ENCODE results near the gene HIVEP3.

HIVEP3 gene

DNA sequence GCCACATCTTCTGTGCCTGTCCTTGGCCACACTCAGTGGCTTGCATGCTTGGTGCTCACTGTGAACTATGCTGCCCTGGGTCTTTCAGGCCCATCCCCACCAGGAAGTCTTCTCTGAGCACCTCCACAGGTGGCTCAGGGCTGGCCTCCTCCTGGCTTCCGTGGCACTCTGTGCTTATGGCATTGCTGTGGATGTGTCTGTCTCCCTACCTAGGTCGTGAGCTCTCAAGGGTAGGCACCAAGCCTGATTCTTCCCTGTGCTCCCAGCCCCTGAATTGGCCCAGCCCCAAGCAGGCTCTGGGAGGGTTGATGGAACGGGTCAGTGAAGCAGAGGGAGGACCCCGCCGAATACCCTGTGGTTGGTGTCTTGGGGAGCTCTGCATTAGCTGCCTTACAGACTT lies 236.6 kb downstream of the HIVEP3 start:
- no peak for DNase-seq (ENCODE audit: low spot score)

DNA sequence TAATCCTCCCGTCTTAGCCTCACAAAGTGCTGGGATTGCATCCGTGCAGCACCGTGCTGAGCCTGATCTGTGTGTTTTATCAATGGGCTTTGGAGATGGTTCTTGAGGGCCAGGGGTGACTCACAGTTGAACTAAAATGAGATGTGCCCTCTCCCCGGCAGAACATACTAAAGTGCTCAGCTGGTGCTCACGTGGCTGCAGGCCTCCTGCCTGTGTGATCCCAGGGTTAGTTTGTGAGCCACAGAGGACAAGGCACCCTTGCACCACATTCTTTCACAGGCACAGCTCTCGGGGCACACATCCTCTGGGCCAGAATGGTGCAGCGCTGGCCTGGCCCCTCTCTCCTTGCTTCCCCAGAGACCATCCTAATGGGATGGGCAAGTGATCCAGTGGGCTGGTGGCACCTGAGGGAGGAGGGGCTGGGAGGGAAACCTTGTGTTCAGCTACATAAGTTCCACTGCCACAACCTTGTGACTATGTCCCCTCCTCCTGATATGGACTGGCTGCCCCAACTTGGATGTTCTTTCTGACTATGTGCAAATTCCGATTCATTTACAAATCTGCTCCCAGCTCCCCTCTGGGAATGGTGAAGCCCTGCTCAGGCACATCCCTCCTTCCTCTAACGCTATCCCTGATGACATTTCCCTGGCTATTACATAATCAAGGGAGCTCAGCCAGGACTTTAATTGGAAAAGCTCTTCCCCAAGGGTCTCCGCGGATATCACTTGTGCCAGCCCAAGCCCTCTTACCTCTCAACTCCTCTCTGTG lies 237.2 kb downstream of the HIVEP3 start:
- DNase-seq (ENCODE audit: low spot score), result no peak

DNA sequence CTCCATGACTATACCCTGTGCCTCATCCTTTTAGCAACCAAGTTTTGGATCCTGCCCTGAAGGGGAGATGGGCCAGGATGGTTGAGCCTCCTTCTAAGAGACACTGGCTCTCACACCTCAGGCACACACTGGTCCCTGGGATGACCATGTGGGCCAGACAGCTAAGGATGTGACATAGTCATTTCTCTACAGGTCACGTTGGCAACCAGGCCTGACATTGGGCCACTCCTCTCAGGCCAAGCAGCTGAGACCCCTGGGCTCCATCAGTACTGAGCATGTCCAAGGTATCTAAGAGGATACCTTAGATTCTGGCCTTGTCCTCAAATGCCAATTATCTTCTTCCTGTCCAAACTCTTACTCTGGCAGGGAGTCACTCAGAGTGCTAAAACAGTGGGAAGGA lies 238.7 kb downstream of the HIVEP3 start:
- no peak for DNase-seq (ENCODE audit: low spot score)

DNA sequence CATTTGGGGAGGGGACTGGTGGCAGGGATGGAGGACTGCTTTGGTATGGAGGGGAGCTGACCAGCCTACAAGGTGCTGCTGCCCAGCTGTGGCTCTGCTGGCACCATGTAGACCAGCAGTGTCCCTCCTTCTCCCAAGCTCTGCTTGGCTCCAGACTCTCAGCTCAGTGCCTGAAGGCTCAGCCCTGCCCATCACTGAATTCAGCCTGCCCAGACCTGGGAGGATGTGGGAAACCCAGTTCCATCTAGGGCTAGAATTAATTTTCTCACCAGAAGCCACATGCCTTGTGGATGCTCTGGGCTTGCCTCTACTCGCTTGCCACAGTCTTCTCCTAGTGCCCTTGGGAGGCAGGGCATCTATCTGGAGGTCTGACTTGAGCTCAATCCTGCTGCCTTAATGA lies 239.2 kb downstream of the HIVEP3 start:
- DNase-seq (ENCODE audit: low spot score), result no peak

DNA sequence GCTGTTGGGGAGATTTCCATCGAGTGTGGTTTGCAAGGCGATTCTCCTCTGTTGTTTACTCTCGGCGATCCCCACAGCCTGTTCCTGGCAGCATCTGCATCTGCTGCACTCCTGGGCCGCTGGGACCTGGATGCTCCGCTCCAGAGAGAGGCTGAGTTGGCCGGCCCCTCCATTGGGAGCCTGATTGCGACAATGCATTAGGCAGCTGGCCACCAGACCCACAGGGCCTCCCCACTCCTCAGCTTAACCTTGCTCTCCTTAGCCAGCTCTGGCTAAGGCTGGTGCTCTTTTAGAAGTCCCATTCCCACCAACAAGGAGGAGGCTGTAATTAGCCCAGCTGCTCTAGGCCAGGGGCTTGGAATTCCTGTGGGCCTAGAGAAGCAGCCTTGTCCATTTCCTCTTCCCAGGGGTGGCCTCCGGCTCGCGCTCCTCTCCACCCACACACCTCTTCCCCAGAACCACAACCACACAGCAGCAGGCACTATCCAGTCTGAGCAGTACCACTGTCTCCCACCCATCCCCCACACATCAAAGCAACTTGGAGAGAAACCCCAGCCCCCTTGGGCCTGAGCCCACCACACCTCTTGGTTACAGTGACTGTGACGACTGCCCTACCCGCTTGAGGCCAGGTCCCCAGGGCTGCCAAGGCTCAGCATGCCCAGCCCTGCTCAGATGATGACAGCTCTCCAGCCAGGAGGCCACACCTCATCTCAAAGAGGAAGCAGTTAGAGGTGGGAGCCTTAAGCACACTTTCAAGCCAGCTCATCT lies 240.4 kb downstream of the HIVEP3 start:
- no peak for DNase-seq (ENCODE audit: low spot score)

DNA sequence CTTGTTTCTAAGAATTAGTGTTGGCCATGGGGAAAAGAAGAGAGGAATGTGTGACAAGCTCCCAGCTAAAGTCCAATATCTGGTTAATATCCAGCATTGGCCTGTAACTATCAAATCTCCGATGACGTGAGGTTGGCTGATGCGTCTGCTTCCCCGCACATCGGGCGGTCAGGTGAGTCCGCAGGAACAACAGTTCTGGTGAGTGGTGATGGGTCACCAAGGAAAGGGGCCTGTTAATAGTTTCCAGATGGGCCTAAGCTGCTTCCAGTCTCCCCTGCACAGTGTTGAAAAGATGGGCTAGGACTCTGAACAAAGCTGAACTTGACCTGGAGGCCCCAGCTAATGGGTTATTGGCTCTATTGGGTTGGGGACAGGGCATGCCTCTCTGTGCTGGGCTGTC lies 241.1 kb downstream of the HIVEP3 start:
- no peak for DNase-seq (ENCODE audit: low spot score)

DNA sequence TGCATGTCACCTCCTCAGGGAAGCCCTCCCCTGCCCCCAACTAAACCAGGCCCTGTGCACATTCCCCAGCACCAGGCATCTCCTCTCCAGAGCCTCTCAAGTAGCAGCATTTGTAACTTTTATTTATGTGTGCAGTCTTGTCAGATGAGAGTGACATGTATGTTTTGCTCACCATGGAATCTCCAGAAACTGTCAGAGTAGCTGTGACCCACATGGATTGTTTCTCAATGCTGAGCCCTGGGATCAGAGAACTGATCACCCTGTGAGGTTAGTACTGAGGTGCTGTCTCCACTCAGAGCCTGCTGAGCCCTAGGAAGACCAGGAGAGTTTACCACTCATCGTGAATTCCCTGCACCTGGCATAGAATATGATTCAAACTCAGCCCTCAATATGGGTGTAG lies 243.3 kb downstream of the HIVEP3 start:
- no peak for DNase-seq (ENCODE audit: low spot score)

DNA sequence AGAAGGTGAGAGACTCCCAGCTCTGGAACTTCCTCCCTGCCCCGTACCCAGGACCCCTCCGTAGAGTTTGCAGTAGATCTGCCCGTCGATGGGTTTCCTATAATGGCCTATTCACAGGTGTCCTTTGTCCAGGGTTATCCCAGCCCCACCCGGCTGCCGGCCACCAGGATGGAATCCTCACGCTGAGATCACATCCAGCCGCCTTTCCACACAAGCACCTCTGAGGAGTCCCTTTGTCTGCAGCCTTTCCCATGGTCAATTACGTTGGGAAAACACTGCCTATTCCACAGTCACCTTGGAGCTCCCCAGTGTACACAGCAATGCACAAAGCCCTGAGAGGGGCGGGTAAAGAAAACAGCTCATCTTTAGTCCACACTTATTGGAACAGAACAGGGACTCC lies 244.2 kb downstream of the HIVEP3 start:
- DNase-seq (ENCODE audit: low spot score), result no peak

DNA sequence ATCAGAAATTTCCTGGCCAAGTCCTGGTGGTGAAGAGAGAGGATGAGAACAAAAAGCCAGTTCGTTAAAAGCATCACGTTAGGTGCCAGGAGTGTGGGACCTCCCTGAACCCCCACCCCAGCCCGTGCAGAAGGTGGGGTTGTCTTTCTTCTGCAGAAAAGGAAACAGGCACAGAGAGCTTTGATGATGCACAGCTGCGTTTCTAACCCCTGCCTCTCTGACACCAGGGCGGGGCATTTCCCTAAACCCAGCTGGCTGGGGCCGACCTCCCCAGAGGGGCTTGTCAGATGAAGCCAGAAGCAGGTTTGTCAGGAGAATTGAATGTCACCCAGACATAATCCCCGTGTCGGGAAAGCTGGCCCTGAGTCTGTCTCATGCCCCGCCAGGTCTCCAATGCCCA lies 244.9 kb downstream of the HIVEP3 start:
- DNase-seq (ENCODE audit: low spot score), result no peak

DNA sequence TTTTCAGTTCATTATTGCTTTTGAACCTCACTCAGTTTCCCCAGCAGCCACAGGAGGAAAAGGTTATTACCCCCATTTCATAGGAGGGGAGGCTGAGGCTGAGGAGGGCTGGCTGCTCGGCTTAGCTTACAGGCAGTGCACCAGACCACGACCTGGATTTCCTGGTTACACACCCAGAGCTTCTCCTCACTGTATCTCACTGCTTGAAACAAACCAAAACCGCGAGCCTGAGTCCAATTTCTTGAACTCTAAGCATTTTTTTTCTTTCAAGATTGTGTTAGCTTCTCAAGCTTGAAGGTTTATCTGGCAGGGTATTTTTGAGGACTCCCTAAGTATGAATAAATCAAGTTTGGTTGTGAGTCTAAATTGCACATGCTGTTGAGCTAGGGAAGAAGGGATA lies 245.3 kb downstream of the HIVEP3 start:
- no peak for DNase-seq (ENCODE audit: low spot score)

DNA sequence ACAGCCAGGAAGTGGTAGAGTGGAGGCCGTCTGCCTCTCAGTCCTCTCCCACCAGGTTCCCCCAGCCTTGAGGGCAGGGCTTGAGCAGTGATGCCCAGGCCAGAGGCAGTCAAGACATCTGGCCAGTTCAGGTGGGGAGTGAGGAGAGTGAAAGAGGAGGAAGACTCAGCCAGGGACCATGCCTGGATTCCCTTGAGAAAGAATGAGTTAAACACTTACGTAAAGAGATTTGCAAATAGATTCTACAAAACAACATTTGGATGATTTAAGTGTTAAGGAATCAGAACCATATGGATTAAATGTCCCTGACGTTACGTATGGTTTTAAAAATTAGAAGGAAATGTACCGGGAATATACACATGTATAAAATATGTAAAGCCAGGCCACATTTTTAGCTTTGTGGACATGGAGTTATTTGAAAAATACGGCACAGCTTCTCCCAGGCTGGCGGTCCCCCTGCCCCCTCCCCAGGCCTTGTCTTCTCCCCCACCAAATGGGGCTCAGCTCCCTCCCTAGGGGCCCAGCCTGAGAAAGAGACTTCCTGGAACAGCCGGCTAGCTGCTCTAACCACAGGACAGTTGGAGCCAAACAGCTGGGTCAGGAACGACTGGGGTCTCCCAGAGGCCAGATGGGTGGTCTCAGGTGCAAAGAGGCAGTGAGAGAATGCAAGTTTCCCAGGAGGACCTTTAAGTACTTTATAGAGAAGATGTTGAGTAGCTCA lies 245.9 kb downstream of the HIVEP3 start:
- no peak for DNase-seq (ENCODE audit: low spot score)

DNA sequence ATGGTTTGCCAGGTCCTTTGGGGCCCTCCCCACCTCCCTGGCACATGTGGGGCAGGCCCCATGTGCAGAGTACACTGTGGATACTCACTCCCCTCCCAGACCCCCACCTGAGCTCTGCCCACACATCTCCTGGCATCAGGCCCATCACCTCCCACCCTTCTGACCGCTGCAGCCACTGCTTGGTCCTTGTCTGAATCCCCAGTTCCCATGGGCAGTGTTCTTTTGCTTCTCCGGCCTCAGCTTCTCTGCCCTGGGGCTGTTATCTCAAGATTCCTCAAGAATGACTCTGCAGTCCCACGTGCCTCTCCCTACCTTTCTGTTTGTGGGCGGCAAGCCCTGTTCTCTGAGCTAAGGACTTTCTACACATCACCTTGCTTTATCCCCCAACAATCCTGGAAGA lies 246.5 kb downstream of the HIVEP3 start:
- DNase-seq (ENCODE audit: low spot score), result no peak

DNA sequence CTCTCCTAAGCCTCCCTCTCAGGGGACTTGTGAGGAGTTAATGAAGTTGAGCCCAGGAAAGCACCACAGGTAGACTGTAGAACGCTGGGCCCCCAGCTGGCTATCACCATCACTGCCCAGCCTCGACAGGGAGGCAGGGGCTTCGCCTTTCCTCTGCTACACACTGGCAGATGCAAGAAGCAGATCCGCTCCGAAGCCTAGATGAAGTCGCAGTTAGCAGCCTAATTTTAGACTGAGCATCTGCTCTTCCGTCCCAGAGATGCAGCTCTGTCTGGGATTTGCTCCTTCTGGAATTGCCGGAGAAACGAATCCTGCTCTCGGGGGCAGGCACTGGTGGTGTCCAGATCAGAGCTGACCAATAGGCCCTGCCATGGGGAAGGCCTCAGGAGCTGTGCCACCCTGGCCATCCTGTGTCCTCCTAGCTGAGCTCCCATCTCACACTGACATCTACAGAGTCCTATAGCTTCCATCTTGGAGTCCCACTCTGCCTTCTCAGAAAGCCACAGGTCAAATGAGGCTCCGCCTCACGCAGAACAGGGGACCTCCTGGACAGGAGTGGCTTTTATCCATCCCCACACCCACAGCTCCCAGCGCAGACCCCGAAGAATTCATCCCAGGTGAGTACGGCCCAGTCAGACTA lies 247.5 kb downstream of the HIVEP3 start:
- no peak for DNase-seq (ENCODE audit: low spot score)

DNA sequence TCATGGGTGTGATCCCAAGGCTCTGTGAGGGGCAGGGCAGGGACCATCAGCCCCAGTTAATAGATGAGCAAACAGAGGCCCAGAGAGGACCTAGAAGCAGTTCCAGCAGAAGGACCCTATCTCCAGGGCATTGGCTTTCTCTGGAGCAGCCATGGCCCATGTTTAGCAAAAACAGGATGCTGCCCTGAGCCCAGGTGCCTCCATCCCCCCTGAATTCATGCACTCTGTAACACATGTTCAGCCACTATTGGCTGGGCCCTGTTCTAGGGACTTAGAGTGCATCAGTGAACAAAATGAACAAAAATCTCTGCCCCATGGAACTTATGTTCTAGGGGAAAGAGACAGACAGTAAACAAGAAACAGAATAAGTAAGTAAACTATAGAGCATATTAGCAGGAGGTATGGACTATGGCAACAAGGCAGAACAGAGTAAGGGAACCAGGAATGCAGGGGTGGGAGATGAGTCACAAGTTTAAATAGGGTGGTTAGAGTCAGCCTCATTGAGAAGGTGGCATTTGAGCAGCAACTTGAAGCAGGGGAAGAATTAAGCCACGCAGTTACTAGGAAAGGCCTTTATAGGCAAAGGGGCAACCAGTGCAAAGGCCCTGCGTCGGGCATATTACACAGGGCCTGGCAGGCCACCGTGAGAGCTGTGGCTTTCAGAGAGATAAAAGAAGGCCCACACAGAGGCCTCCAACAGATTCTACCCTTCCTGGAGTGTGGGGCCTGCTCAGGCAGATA lies 248.3 kb downstream of the HIVEP3 start:
- no peak for DNase-seq (ENCODE audit: low spot score)

DNA sequence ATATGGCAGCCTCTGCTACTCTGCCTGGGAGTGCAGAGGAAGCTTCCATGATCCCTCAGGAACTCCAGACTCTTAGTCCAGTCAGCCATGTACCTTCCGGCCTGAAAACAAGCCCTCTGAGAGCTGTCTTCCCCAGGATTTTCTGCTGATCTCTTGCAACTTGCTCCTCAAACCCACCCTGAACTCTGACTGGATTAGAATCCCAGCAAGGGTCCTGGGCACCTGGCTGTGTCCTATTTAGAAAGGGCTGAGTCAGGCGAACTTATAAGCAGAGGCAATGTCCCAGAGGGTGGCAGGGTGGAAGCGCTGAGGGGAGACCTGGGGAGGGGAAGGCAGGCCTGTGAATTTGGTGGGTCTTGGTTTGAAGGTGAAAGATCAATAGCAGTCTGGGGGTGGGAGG lies 249.8 kb downstream of the HIVEP3 start:
- no peak for DNase-seq (ENCODE audit: low spot score)

DNA sequence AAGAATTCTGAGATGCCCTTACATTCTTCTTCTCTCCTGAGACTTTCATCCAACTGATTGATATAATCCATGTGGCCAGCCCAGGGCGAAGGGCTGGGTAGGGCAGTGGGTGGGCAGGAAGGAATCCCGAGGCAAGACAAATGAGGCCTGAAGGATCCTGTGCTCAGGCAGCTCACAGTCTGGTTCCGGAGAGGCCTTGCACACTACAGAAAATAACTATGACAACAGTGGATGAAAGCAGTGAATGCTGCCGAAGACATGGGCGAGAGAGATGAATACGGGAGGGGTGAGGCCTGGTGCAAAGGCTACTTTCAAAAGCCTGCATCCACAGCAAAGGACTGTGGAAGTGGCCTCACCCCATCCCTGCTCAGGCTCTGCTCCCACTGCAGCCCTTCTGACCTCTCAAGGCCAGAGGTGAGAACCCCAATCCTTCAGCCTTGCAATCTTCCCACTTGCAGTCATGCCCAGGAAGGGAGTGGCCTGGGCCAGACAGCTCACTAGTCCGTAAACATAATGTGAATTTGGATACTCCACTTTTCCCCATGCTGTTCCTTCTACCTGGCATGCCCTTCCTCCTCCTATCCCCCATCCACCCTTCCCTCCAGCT lies 250.6 kb downstream of the HIVEP3 start:
- DNase-seq (ENCODE audit: low spot score), result no peak

DNA sequence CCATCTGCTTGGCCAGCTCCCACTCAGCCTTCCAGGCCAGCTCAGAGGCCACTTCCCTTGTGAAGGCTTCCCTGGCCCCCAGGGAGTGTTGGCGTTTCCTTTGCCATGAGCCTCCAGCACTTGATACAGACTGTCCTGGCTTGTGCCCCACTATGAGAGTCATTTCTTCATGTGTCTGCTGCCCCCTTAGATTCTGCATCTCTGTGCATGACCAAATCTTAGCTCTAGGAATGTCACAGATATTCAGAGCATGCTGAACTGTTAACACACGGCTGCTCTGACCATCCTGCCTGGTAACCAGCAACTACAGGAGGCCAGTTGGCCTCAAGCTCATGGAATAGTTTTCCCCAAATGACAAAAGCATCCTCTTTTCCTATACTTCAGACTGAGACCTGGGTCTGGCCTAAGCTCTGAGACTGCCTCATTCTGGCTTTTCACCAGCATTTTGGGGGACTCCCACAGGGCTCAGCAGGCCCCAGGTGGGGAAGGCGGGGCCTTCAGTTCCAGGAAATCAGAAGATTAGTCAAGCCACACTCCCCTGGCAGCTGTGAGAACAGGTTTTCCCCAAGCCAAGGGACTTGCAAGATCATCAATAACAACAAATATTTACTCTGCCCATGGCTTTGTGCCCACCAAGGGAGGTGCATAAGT lies 251.6 kb downstream of the HIVEP3 start:
- no peak for DNase-seq (ENCODE audit: low spot score)

DNA sequence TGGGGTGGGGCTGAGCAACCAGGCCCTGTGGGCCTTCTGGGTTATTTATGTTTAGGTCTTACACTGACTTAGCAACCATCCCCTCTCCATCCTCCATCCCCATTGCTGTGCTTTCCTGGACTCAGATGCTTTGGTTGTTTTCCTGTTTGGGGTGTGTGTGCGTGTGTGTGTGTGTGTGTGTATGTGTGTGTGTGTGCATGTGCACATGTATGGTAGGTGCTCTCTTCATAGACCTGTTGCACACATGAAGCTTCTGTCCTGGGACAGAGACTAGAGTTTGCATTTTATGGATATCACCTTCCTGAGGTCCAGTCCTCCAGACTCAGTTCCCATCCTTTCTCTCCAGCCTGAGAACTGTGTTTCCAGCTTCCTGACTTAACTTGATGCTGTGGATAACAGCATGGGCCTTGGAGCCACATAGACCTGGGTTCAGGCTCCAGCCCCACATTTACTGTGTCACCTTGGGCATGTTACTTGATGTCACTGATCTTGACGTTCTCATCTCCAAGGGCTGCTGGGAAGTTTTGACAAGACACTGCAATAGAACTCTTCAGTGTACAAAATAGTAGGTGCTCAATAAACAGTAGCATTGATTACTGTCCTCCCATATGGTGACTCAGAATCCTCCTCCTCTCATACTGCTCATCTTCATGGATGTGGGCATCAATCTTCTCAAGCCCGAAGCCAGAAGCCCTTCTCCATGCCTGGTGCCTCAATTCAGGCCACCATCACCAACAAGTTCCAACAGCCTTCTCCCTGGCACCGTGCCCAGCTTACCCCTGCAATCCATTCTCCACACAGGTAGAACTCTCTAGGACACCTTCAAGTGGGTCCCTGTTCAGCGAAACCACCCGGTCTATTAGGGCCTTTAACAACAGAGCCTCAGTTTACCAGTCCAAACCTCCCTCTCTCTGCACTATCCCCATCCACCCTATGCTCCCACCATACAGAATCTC lies 252.5 kb downstream of the HIVEP3 start:
- DNase-seq (ENCODE audit: low spot score), result no peak

DNA sequence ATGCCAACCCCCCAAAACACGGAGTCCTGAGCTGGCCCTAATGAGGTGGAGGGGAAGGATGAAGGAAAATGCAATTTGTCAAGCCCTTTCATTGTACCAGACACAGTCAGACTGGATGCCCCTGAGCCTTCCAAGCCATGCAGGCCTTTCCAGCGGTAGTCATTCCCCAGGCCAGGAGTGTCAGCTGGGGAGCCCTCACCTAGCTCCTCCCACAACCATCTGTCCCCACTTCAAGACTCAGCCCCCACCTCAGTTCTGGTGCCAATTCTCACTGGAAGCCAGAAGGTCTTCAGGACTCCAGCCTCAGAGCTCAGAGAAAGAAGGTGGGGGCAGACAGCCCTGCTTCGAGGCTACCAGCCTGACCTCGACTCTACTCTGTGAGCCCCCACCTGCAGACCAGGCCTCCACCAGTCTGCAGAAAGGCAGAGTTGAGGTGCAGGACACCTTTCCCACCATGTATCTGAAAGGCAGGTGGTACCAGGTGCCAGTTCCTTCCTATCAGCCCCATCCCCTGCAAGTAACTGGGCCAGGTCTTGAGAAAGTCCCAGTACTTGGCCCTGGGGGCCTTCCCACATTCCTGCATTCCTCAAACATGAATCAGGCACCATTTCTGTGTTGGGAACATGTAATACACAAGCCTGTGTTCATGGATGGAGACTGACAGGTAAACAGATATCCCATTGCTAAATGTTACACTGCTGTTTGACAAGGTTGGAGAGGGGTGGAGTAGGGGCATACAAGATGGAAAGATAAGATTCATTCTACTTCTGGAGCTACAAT lies 253.7 kb downstream of the HIVEP3 start:
- DNase-seq (ENCODE audit: low spot score), result no peak

Measured in hematopoietic multipotent progenitor cell treated with erythropoietin and hydrocortisone succinate and interleukin-3 and kit ligand, for 17 days (in vitro differentiated cells).